GM12878 (cell line): ENCODE results near the gene THAP3. TPM values are rescaled to one million over a fixed set of nuclear protein-coding genes. Genes with fewer than 3 reads are reported as not detected.

Source experiments
- BCL11A ChIP-seq: IDR thresholded peaks from 2 replicates; pipeline ENCODE4 v1.6.1; 2011; ENCODE audit warnings: low read depth, low read length
- CBFB ChIP-seq: IDR thresholded peaks from 2 replicates; pipeline ENCODE4 v1.6.1; 2016; ENCODE audit warnings: antibody characterized with exemption, low read depth
- EED ChIP-seq: sonication (generic); IDR thresholded peaks from 2 replicates; pipeline ENCODE4 v1.6.1; 2016; ENCODE audit warnings: antibody characterized with exemption, low read depth
- HDGF ChIP-seq: fragments of 450-650 bp; IDR thresholded peaks from 2 replicates; pipeline ENCODE4 v1.6.1; 2016; ENCODE audit warnings: antibody characterized with exemption
- IKZF1 ChIP-seq: fragments of 450-650 bp; conservative IDR thresholded peaks from 2 replicates; pipeline ENCODE4 v1.6.1; 2017; ENCODE audit warnings: antibody characterized with exemption, mild to moderate bottlenecking
- JUND ChIP-seq: IDR thresholded peaks from 2 replicates; pipeline ENCODE4 v1.6.1; 2012; ENCODE audit warnings: low read depth, mild to moderate bottlenecking, low read length, improper control_type of control experiment, moderate library complexity
- KDM1A ChIP-seq: fragments of 200-600 bp; sonication (generic); IDR thresholded peaks from 2 replicates; pipeline ENCODE4 v1.6.1; 2016; ENCODE audit warnings: borderline replicate concordance
- MXI1 ChIP-seq: fragments of 150-350 bp; IDR thresholded peaks from 2 replicates; pipeline ENCODE4 v1.6.1; 2011; ENCODE audit warnings: low read depth, mild to moderate bottlenecking, inconsistent platforms, low read length, improper control_type of control experiment
- NBN ChIP-seq: fragments of 450-650 bp; IDR thresholded peaks from 2 replicates; pipeline ENCODE4 v1.6.1; 2016
- NFIC ChIP-seq: IDR thresholded peaks from 2 replicates; pipeline ENCODE4 v1.6.1; 2012; ENCODE audit warnings: low read depth, mild to moderate bottlenecking, inconsistent platforms, low read length, moderate library complexity
- NFYB ChIP-seq: IDR thresholded peaks from 2 replicates; pipeline ENCODE4 v1.6.1; 2011; ENCODE audit warnings: low read depth, mild to moderate bottlenecking, low read length, improper control_type of control experiment, moderate library complexity; ENCODE audit not compliant: insufficient read depth
- NR2C1 ChIP-seq: fragments of 450-650 bp; IDR thresholded peaks from 2 replicates; pipeline ENCODE4 v1.6.1; 2017; ENCODE audit warnings: antibody characterized with exemption, mild to moderate bottlenecking, moderate library complexity
- PML ChIP-seq: IDR thresholded peaks from 2 replicates; pipeline ENCODE4 v1.6.1; 2012; ENCODE audit warnings: low read length, inconsistent platforms
- RB1 ChIP-seq: fragments of 450-650 bp; formaldehyde crosslinking; IDR thresholded peaks from 2 replicates; pipeline ENCODE4 v1.6.1; 2017; ENCODE audit warnings: mild to moderate bottlenecking, borderline replicate concordance
- RBBP5 ChIP-seq: fragments of 200-600 bp; sonication (generic); conservative IDR thresholded peaks from 2 replicates; pipeline ENCODE4 v1.6.1; 2016
- RFX5 ChIP-seq: IDR thresholded peaks from 2 replicates; pipeline ENCODE4 v1.6.1; 2011; ENCODE audit warnings: low read depth, low read length, improper control_type of control experiment
- SMAD5 ChIP-seq: IDR thresholded peaks from 2 replicates; pipeline ENCODE4 v1.6.1; 2016; ENCODE audit warnings: antibody characterized with exemption, low read depth
- WRNIP1 ChIP-seq: IDR thresholded peaks from 2 replicates; pipeline ENCODE4 v1.6.1; 2011; ENCODE audit warnings: low read depth, low read length, improper control_type of control experiment, borderline replicate concordance
- ZNF274 ChIP-seq: IDR thresholded peaks from one replicate; pipeline ENCODE4 v1.8.0; 2011; ENCODE audit not compliant: insufficient read length, insufficient read depth
- ZNF384 ChIP-seq: IDR thresholded peaks from 2 replicates; pipeline ENCODE4 v1.6.1; 2012; ENCODE audit warnings: low read depth, mild to moderate bottlenecking, low read length, improper control_type of control experiment, borderline replicate concordance
- ZSCAN29 ChIP-seq: fragments of 450-650 bp; IDR thresholded peaks from 2 replicates; pipeline ENCODE4 v1.6.1; 2017; ENCODE audit warnings: mild to moderate bottlenecking, moderate library complexity
- polyA plus RNA-seq, 11 experiments: library from polyadenylated mRNA; depleted of rRNA in 4 of 11; unstranded in 6 of 11; stranded (reverse) in 5 of 11; fragments of >200 nt; fragmentation: Nextera tagmentation in 4 of 11; fragmentation: Illumina TruSeq in 1 of 11; extraction: Ambion mirVana in 4 of 11; extraction: Trizol in 1 of 11; gene quantifications; 1 replicate in 1 of 11; 2 replicates in 10 of 11; pipeline versions ENCODE4 v1.2.1 to v1.2.3, GENCODE V29; 2011 to 2016; ENCODE audit warnings: inconsistent platforms in 2 of 11, missing spikeins in 2 of 11, low read depth in 1 of 11
- total RNA-seq, 4 experiments: library from RNA; depleted of rRNA in 3 of 4; stranded (reverse); fragments of >200 nt in 3 of 4; fragmentation: Illumina TruSeq in 1 of 4; extraction: Trizol in 1 of 4; gene quantifications; 2 replicates each; pipeline versions ENCODE4 v1.2.1 to v1.2.3, GENCODE V29; 2013 to 2021
- TF ChIP-seq, protein P1 (sequence below): IDR thresholded peaks from 2 replicates; pipeline ENCODE4 v1.6.1; 2011; ENCODE audit warnings: borderline replicate concordance, low read depth, mild to moderate bottlenecking, moderate library complexity, mixed read lengths, low read length; ENCODE audit not compliant: insufficient read depth; ENCODE audit errors: extremely low read length
- TF ChIP-seq, protein P2 (sequence below): fragments of 450-650 bp; formaldehyde crosslinking; IDR thresholded peaks from 2 replicates; pipeline ENCODE4 v1.5.0; 2022; ENCODE audit warnings: mild to moderate bottlenecking, missing genetic modification characterization
- TF ChIP-seq, protein P3 (sequence below): fragments of 450-650 bp; IDR thresholded peaks from 2 replicates; pipeline ENCODE4 v1.6.1; 2017; ENCODE audit warnings: low read depth, mild to moderate bottlenecking, moderate library complexity
- TF ChIP-seq, protein P4 (sequence below): fragments of 450-650 bp; IDR thresholded peaks from 2 replicates; pipeline ENCODE4 v1.6.1; 2017; ENCODE audit warnings: mild to moderate bottlenecking, low read depth, inconsistent platforms; ENCODE audit not compliant: poor library complexity, severe bottlenecking

Gene THAP3
- total and polyA plus RNA-seq, 10 of the 15 experiments (the other 5 are each of a cell fraction or from before 2014, with no cell fraction given) = 1.5 to 19.5 (median 11.9) TPM

DNA sequence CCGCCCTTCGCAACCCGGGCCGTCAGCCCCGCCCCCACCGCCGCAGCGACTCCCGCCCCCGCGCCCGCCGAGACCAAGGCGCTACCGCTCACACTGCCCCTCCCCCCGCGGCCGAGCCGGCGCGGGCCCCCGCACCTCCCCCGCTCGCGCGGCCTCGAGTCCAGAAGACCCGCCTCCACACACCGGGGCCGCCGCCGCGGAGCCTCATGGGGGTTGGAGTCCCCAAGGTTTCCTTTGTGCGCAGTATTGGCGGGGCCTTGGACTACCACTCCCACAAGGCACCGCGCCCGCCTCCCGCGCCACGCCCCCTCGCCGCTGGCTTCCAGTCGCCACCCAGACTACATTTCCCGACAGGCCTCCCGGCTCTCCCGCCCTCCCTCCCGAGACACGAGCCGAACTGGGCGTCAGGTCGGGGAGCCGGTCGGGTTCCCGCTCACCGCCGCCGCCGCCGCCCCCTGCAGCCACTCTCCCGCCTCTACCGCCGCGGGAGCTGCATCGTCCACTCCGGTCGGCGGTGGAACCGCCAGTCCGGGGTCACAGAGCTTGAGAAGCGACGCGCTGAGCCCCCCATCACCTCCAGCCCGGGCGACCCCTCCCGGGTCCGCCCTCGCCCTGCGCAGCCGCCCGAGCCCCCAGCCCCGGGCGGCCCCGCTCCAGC is 11.2 kb upstream of the THAP3 start, which contains the start of gene PHF13 (continued):
- TF ChIP-seq SMAD5 (no peak), RBBP5 (no peak), IKZF1 (peak; percentile 99), NFYB (no peak), EED (no peak), ZNF384 (no peak), HDGF (0 out of 2 replicates have a peak, but pooled peaks have one; percentile 68), RFX5 (no peak), NR2C1 (peak; percentile 78), NBN (no peak), PML (no peak), JUND (no peak), ZNF274 (no peak), CBFB (0 out of 2 replicates have a peak, but pooled peaks have one; percentile 36), KDM1A (no peak), RB1 (peak; percentile 58; the same call in 1 of the 2 replicates), MXI1 (peak; percentile 32), BCL11A (no peak), ZSCAN29 (no peak), WRNIP1 (no peak), NFIC (no peak)
- TF ChIP-seq, protein P1, sequence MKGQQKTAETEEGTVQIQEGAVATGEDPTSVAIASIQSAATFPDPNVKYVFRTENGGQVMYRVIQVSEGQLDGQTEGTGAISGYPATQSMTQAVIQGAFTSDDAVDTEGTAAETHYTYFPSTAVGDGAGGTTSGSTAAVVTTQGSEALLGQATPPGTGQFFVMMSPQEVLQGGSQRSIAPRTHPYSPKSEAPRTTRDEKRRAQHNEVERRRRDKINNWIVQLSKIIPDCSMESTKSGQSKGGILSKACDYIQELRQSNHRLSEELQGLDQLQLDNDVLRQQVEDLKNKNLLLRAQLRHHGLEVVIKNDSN = no peak
- TF ChIP-seq, protein P2, sequence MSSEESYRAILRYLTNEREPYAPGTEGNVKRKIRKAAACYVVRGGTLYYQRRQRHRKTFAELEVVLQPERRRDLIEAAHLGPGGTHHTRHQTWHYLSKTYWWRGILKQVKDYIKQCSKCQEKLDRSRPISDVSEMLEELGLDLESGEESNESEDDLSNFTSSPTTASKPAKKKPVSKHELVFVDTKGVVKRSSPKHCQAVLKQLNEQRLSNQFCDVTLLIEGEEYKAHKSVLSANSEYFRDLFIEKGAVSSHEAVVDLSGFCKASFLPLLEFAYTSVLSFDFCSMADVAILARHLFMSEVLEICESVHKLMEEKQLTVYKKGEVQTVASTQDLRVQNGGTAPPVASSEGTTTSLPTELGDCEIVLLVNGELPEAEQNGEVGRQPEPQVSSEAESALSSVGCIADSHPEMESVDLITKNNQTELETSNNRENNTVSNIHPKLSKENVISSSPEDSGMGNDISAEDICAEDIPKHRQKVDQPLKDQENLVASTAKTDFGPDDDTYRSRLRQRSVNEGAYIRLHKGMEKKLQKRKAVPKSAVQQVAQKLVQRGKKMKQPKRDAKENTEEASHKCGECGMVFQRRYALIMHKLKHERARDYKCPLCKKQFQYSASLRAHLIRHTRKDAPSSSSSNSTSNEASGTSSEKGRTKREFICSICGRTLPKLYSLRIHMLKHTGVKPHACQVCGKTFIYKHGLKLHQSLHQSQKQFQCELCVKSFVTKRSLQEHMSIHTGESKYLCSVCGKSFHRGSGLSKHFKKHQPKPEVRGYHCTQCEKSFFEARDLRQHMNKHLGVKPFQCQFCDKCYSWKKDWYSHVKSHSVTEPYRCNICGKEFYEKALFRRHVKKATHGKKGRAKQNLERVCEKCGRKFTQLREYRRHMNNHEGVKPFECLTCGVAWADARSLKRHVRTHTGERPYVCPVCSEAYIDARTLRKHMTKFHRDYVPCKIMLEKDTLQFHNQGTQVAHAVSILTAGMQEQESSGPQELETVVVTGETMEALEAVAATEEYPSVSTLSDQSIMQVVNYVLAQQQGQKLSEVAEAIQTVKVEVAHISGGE (CRISPR knock-in tag) = no peak
- TF ChIP-seq, protein P3, sequence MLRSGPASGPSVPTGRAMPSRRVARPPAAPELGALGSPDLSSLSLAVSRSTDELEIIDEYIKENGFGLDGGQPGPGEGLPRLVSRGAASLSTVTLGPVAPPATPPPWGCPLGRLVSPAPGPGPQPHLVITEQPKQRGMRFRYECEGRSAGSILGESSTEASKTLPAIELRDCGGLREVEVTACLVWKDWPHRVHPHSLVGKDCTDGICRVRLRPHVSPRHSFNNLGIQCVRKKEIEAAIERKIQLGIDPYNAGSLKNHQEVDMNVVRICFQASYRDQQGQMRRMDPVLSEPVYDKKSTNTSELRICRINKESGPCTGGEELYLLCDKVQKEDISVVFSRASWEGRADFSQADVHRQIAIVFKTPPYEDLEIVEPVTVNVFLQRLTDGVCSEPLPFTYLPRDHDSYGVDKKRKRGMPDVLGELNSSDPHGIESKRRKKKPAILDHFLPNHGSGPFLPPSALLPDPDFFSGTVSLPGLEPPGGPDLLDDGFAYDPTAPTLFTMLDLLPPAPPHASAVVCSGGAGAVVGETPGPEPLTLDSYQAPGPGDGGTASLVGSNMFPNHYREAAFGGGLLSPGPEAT = no peak
- TF ChIP-seq, protein P4, sequence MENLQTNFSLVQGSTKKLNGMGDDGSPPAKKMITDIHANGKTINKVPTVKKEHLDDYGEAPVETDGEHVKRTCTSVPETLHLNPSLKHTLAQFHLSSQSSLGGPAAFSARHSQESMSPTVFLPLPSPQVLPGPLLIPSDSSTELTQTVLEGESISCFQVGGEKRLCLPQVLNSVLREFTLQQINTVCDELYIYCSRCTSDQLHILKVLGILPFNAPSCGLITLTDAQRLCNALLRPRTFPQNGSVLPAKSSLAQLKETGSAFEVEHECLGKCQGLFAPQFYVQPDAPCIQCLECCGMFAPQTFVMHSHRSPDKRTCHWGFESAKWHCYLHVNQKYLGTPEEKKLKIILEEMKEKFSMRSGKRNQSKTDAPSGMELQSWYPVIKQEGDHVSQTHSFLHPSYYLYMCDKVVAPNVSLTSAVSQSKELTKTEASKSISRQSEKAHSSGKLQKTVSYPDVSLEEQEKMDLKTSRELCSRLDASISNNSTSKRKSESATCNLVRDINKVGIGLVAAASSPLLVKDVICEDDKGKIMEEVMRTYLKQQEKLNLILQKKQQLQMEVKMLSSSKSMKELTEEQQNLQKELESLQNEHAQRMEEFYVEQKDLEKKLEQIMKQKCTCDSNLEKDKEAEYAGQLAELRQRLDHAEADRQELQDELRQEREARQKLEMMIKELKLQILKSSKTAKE = no peak
